ENCODE measurements around the gene CXCL13.
"Not testable (repeated sequence)": the region's sequence is repeated elsewhere in the genome, so short reads cannot be mapped to it uniquely, and the experiment has no call there.

Gene CXCL13

GRCh38 chr4:77605210-77605902, at the start of gene CXCL13:
Gene CXCL13 (plus strand): TSS chr4:77605820. CDS start chr4:77605866, 46 bp downstream.
- no peak for DNase-seq

- DNase-seq, result no peak
Measured at GRCh38 chr4:77560170-77560569, 45.5 kb upstream of the CXCL13 start.

GRCh38 chr4:77561720-77562119, 43.9 kb upstream of the CXCL13 start:
- not testable (repeated sequence) for DNase-seq

- no peak for DNase-seq
Measured at GRCh38 chr4:77564231-77564630, 41.4 kb upstream of the CXCL13 start.

- DNase-seq, result no peak
Measured at GRCh38 chr4:77566148-77566547, 39.5 kb upstream of the CXCL13 start.

GRCh38 chr4:77567549-77567948, 38.1 kb upstream of the CXCL13 start:
- DNase-seq, result no peak

GRCh38 chr4:77570508-77571214, 35.0 kb upstream of the CXCL13 start:
- not testable (repeated sequence) for DNase-seq

- no peak for DNase-seq
Measured at GRCh38 chr4:77576351-77576750, 29.3 kb upstream of the CXCL13 start.

GRCh38 chr4:77578145-77578544, 27.5 kb upstream of the CXCL13 start:
- no peak for DNase-seq

GRCh38 chr4:77579406-77580076, 26.1 kb upstream of the CXCL13 start:
- no peak for DNase-seq

- no peak for DNase-seq
Measured at GRCh38 chr4:77581724-77582123, 23.9 kb upstream of the CXCL13 start.

- DNase-seq, result no peak
Measured at GRCh38 chr4:77582156-77582555, 23.5 kb upstream of the CXCL13 start.

GRCh38 chr4:77582711-77583110, 22.9 kb upstream of the CXCL13 start:
- no peak for DNase-seq

- peak; percentile 5 for DNase-seq
Measured at GRCh38 chr4:77586951-77587383, 18.7 kb upstream of the CXCL13 start.

- DNase-seq, result no peak
Measured at GRCh38 chr4:77590482-77590881, 15.1 kb upstream of the CXCL13 start.

GRCh38 chr4:77591532-77591931, 14.1 kb upstream of the CXCL13 start:
- no peak for DNase-seq

GRCh38 chr4:77593101-77593500, 12.5 kb upstream of the CXCL13 start:
- DNase-seq, result no peak

- no peak for DNase-seq
Measured at GRCh38 chr4:77593993-77594392, 11.6 kb upstream of the CXCL13 start.

- no peak for DNase-seq
Measured at GRCh38 chr4:77595364-77595973, 10.2 kb upstream of the CXCL13 start.

- DNase-seq, result no peak
Measured at GRCh38 chr4:77599378-77599777, 6.2 kb upstream of the CXCL13 start.

- peak; percentile 25 for DNase-seq
Measured at GRCh38 chr4:77600521-77601451, 4.8 kb upstream of the CXCL13 start.

GRCh38 chr4:77601614-77602187, 3.9 kb upstream of the CXCL13 start:
- DNase-seq, result no peak

Data from NCI-H1694 treated with DMSO at 0.1 percent for 48 hours (cell line).